CD4-positive, alpha-beta T cell treated with Interleukin-15 for 1 hour (primary cell): ENCODE data around the gene UBC.

ENCODE experiments used
- DNase-seq: peaks from one replicate; pipeline ENCODE4 v3.0.0-alpha.2; 2020

UBC gene

DNA sequence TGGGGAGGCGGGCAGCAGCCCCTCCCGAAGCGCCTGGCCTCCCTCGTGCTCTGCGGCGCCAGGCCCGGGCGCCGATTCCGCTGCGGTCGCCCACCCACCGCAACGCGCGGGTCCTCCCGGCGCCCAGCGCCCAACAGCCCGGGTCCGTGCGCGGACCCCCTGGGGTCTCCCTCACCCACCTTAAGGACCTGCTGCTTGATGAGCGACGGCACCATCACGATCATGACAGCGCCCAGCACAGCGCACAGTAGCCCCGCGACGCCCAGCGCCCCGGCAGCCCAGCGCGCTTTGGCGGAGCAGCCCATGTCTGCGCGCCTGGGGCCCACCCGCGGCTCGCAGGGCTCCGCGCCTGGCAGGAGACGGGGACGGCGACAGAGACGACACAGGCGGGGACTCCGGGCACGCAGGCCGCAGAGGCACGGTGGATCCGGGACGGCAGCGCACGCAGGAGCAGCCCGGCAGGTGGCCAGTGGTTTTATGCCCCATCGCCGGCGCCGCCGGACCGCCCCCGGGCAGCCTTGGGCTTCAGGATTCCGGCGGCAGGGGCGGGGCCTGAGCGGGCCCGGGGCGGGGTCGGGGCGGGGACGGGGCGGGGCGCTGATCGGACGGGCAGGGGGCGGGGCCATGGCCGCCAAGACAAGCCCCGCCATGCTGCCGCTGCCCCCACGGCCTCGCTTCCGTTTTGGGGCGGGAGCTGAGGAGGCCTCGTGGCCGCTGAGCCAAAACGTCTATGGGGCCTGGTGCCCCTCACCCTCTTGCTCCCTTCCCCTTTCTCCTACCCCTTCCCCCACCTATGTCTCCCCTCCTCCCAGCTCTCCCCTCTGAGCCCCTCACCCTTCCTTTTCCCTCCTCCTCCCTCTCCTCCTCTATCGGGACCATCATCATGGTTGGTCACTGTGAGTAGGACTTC lies 50.8 kb downstream of the UBC start, which contains the start of gene SCARB1:
Gene SCARB1, minus strand, starts transcription at position 449 of the 910 bp plus-strand sequence. Its CDS starts 144 bp downstream, at position 305.
- DNase-seq: peak; percentile 83

DNA sequence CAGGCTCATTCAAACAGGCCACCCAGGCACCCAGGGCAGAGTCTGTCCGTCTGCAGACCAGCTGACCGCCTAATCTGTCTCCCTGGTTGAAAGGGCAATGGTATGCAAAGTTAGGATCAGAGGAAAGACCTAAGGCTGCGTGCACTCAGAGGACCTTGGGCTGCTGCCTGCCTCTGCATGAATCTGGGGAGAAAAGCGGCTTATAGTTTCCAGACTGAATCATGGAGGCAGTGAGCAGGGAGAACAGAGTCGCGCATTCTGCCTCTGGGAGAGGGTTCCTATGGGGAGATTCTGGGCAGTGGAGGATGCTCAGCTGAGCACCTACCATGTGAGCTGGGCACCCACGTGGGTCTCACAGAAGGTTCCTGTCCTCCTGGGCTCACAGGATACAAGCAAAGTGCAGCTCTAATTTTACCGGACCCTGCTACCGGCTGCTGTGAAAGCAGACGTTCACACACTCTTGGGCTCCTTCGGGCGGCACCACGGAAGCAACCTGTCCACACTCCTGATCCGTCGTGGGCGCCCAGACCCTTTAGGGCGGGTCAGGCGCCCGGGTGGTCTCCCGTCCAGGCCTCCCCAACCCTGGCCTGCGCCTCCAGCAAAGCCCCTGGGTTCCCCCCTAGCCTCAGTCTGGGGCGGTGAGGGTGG lies 51.6 kb downstream of the UBC start:
- no peak for DNase-seq

DNA sequence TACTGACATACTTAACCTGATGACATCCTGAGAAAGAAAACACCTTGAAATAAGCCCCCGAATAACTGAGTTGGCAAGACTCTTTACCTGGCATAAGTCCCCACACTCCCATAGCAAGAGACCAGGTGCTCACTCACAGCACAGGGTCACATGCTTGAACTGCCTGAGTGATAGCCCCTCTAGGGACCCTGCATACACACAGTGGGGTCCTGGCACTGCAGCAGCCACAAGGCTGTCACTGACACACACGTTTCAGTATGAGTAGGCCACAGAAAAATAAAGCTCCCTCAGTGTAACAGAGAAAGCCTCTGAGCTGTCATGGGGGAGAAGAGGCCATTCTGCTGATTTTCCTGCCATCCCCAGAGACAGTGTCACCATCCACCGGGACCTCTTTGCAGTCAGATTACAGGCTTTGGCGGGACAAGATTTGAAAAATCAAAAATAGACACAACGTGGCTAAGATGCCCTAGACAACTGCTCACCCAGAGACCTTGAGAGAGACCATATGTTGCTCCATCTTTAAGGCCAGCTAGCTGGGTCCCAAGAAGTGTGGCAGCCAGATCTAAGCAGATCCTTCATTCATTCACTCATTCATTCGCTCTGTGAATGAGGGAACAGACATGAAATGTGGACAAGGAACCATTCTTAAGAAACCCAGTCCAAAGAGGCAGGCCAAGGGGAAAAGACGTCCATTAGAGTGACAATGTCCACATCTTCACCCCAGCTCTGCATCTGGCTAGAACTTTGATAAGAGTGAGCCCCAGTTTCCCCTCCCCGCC lies 52.4 kb downstream of the UBC start:
- DNase-seq: no peak
